Activated CD8-positive, alpha-beta T cell treated with anti-CD3 and anti-CD28 coated beads, Interleukin-2, amount 10 ng/mL, durations not matched to agents 7 days and 5 days (primary cell): Measurements from ENCODE around the gene CSF3. TPM values are rescaled to one million over a fixed set of nuclear protein-coding genes. Genes with fewer than 3 reads are reported as not detected.
A peak's percentile ranks its signal among the peaks of the same experiment; 100 is the strongest.

Source experiments
- ATAC-seq: fragments of 150-1000 bp; cut with Tn5 transposase; one replicate; pipeline ENCODE4 v1.10.0; 2021; ENCODE audit warnings: moderate library complexity
- CTCF ChIA-PET: fragments of 350-600 bp; sonication (Branson Sonifier 250); formaldehyde crosslinking; loops from one replicate; lab custom pipeline; 2021; ENCODE audit warnings: antibody characterized with exemption; lab: Charles Lee
- POLR2A ChIA-PET: fragments of 350-600 bp; sonication (Branson Sonifier 250); formaldehyde crosslinking; loops from one replicate; lab custom pipeline; 2021; ENCODE audit warnings: antibody characterized with exemption; lab: Charles Lee
- DNase-seq: peaks from one replicate; pipeline ENCODE4 v3.0.0-alpha.2; 2020
- H3K27ac Mint-ChIP-seq: one replicate; pipeline ENCODE4 v1.8.0; 2021; ENCODE audit warnings: mild to moderate bottlenecking, mixed read lengths
- H3K27me3 Mint-ChIP-seq: one replicate; pipeline ENCODE4 v1.8.0; 2021; ENCODE audit warnings: low read depth, mixed read lengths
- H3K36me3 Mint-ChIP-seq: one replicate; pipeline ENCODE4 v1.8.0; 2021; ENCODE audit warnings: low read depth, mixed read lengths
- H3K4me1 Mint-ChIP-seq: one replicate; pipeline ENCODE4 v1.8.0; 2021; ENCODE audit warnings: low read depth, mixed read lengths
- H3K4me3 Mint-ChIP-seq: one replicate; pipeline ENCODE4 v1.8.0; 2021; ENCODE audit warnings: mild to moderate bottlenecking, mixed read lengths
- H3K9me3 Mint-ChIP-seq: one replicate; pipeline ENCODE4 v1.8.0; 2022; ENCODE audit warnings: mixed read lengths; ENCODE audit not compliant: insufficient read depth
- total RNA-seq, 2 experiments: library from RNA; stranded (reverse); gene quantifications; one replicate each; pipeline ENCODE4 v1.2.3, GENCODE V29; 2021

CSF3 gene
- total RNA-seq: not detected

- Mint-ChIP-seq H3K4me1 (peaks cover 16% of the 10 kb centered on the region), H3K27me3 (peaks cover 5% of the 10 kb centered on the region), H3K9me3 (no peaks in the 10 kb centered on the region), H3K27ac (peak within 1 kb of the TSS; percentile 52), H3K36me3 (peaks cover 9% of the 10 kb centered on the region), H3K4me3 (no peak within 1 kb of the TSS)
- POLR2A ChIA-PET: interaction anchor here (1.3 kb wide), 1 partner anchor 12 kb away, joined by 4 read pairs; no protein-coding TSS in a partner anchor
- ATAC-seq (no peak), DNase-seq (no peak)
- CTCF ChIA-PET: interaction anchor here (1.8 to 9.8 kb wide), 8 partner anchors 11 to 176 kb away, joined by 7 to 110 read pairs (median 21); partner anchors contain the start of gene RAPGEFL1
Observed at GRCh38 chr17:40015005-40015997, at the start of gene CSF3. TSS of gene CSF3 (plus strand) at chr17:40015440. CDS start at chr17:40015475, 35 bp downstream.

GRCh38 chr17:39966771-39967170 is 48.5 kb upstream of the CSF3 start:
- Mint-ChIP-seq H3K9me3 (no peaks in the 10 kb centered on the region), H3K27ac (no peak overlapping the region)
- no peak for ATAC-seq

GRCh38 chr17:39968761-39969160 is 46.5 kb upstream of the CSF3 start:
- peaks cover 23% of the 10 kb centered on the region for H3K27me3 Mint-ChIP-seq
- H3K27ac Mint-ChIP-seq: no peak overlapping the region
- no peaks in the 10 kb centered on the region for H3K9me3 Mint-ChIP-seq
- H3K4me3 Mint-ChIP-seq: no peak overlapping the region
- no peak for ATAC-seq
- H3K36me3 Mint-ChIP-seq: no peaks in the 10 kb centered on the region
- peaks cover 4% of the 10 kb centered on the region for H3K4me1 Mint-ChIP-seq
- CTCF ChIA-PET: interaction anchor here (1.0 to 2.2 kb wide), 2 partner anchors 10 to 12 kb away, joined by 5 to 11 read pairs; partner anchors contain the start of gene PSMD3
- no peak for DNase-seq
- POLR2A ChIA-PET: interaction anchor here (1.4 kb wide), 1 partner anchor 12 kb away, joined by 6 read pairs; the partner anchor contains the start of gene PSMD3

More at GRCh38 chr17:39966771-39967170, 48.5 kb upstream of the CSF3 start:
- H3K27me3 Mint-ChIP-seq: peaks cover 23% of the 10 kb centered on the region
- H3K4me3 Mint-ChIP-seq: no peak overlapping the region
- ChIA-PET CTCF (no interaction called here), POLR2A (interaction anchor here (0.9 kb wide), 1 partner anchor 13 kb away, joined by 3 read pairs; the partner anchor contains the start of gene PSMD3)
- H3K36me3 Mint-ChIP-seq: no peaks in the 10 kb centered on the region
- no peak for DNase-seq
- H3K4me1 Mint-ChIP-seq: peaks cover 24% of the 10 kb centered on the region

GRCh38 chr17:39969375-39969774 is 45.9 kb upstream of the CSF3 start:
- Mint-ChIP-seq H3K4me1 (no peaks in the 10 kb centered on the region), H3K9me3 (no peaks in the 10 kb centered on the region), H3K4me3 (no peak overlapping the region), H3K27ac (no peak overlapping the region), H3K27me3 (peaks cover 23% of the 10 kb centered on the region), H3K36me3 (no peaks in the 10 kb centered on the region)
- DNase-seq (no peak), ATAC-seq (no peak)
- ChIA-PET CTCF (interaction anchor here (2.1 to 2.2 kb wide), 2 partner anchors 11 kb away, joined by 7 to 11 read pairs; partner anchors contain the start of gene PSMD3), POLR2A (interaction anchor here (1.4 kb wide), 1 partner anchor 11 kb away, joined by 6 read pairs; the partner anchor contains the start of gene PSMD3)

- ChIA-PET CTCF (interaction anchor here (2.1 to 2.9 kb wide), 2 partner anchors 10 to 12 kb away, joined by 7 to 17 read pairs; partner anchors contain the start of gene PSMD3), POLR2A (no interaction called here)
- Mint-ChIP-seq H3K4me1 (no peaks in the 10 kb centered on the region), H3K4me3 (no peak overlapping the region), H3K27me3 (peaks cover 23% of the 10 kb centered on the region), H3K36me3 (no peaks in the 10 kb centered on the region), H3K9me3 (no peaks in the 10 kb centered on the region), H3K27ac (no peak overlapping the region)
- DNase-seq (no peak), ATAC-seq (no peak)
Observed at GRCh38 chr17:39970157-39970692, 45.0 kb upstream of the CSF3 start.

- H3K4me1 Mint-ChIP-seq: no peaks in the 10 kb centered on the region
- ChIA-PET CTCF (interaction anchor here (2.1 to 2.9 kb wide), 2 partner anchors 9 to 13 kb away, joined by 7 to 17 read pairs; partner anchors contain the start of gene PSMD3), POLR2A (no interaction called here)
- ATAC-seq (no peak), DNase-seq (no peak)
- no peaks in the 10 kb centered on the region for H3K36me3 Mint-ChIP-seq
- no peak overlapping the region for H3K27ac Mint-ChIP-seq
- no peaks in the 10 kb centered on the region for H3K9me3 Mint-ChIP-seq
- H3K27me3 Mint-ChIP-seq: peaks cover 23% of the 10 kb centered on the region
- no peak overlapping the region for H3K4me3 Mint-ChIP-seq
Observed at GRCh38 chr17:39971076-39971603, 44.1 kb upstream of the CSF3 start.

GRCh38 chr17:39972271-39972670 is 43.0 kb upstream of the CSF3 start:
- POLR2A ChIA-PET: interaction anchor here (0.6 kb wide), 1 partner anchor 331 kb away, joined by 3 read pairs; no protein-coding TSS in a partner anchor
- H3K4me1 Mint-ChIP-seq: no peaks in the 10 kb centered on the region
- H3K9me3 Mint-ChIP-seq: no peaks in the 10 kb centered on the region
- H3K4me3 Mint-ChIP-seq: no peak overlapping the region
- DNase-seq (no peak), ATAC-seq (no peak)
- H3K27me3 Mint-ChIP-seq: peaks cover 23% of the 10 kb centered on the region
- CTCF ChIA-PET: interaction anchor here (1.7 to 2.9 kb wide), 3 partner anchors 8 to 14 kb away, joined by 5 to 17 read pairs (median 9); partner anchors contain the start of gene PSMD3
- no peak overlapping the region for H3K27ac Mint-ChIP-seq
- no peaks in the 10 kb centered on the region for H3K36me3 Mint-ChIP-seq

GRCh38 chr17:39973496-39973895 is 41.7 kb upstream of the CSF3 start:
- ChIA-PET CTCF (interaction anchor here (0.8 to 2.3 kb wide), 3 partner anchors 9 to 92 kb away, joined by 3 to 9 read pairs (median 5); no protein-coding TSS in a partner anchor), POLR2A (no interaction called here)
- no peak overlapping the region for H3K4me3 Mint-ChIP-seq
- H3K27ac Mint-ChIP-seq: no peak overlapping the region
- ATAC-seq (no peak), DNase-seq (no peak)
- no peaks in the 10 kb centered on the region for H3K4me1 Mint-ChIP-seq
- H3K27me3 Mint-ChIP-seq: peaks cover 22% of the 10 kb centered on the region
- no peaks in the 10 kb centered on the region for H3K9me3 Mint-ChIP-seq
- H3K36me3 Mint-ChIP-seq: no peaks in the 10 kb centered on the region

- CTCF ChIA-PET: no interaction called here
- Mint-ChIP-seq H3K4me1 (peaks cover 4% of the 10 kb centered on the region), H3K4me3 (no peak overlapping the region), H3K27me3 (peaks cover 22% of the 10 kb centered on the region), H3K9me3 (no peaks in the 10 kb centered on the region), H3K27ac (no peak overlapping the region), H3K36me3 (no peaks in the 10 kb centered on the region)
- POLR2A ChIA-PET: interaction anchor here (0.6 kb wide), 1 partner anchor 48 kb away, joined by 3 read pairs; no protein-coding TSS in a partner anchor
- ATAC-seq: no peak
- DNase-seq: no peak
Observed at GRCh38 chr17:39974433-39974832, 40.8 kb upstream of the CSF3 start.

GRCh38 chr17:39975801-39976200 is 39.4 kb upstream of the CSF3 start:
- no peak overlapping the region for H3K27ac Mint-ChIP-seq
- H3K4me1 Mint-ChIP-seq: peaks cover 13% of the 10 kb centered on the region
- DNase-seq (no peak), ATAC-seq (no peak)
- ChIA-PET CTCF (interaction anchor here (2.7 kb wide), 1 partner anchor 17 kb away, joined by 19 read pairs; no protein-coding TSS in a partner anchor), POLR2A (interaction anchor here (0.6 to 1.0 kb wide), 4 partner anchors 12 to 312 kb away, joined by 3 to 8 read pairs (median 3); no protein-coding TSS in a partner anchor)
- no peaks in the 10 kb centered on the region for H3K9me3 Mint-ChIP-seq
- H3K27me3 Mint-ChIP-seq: peaks cover 22% of the 10 kb centered on the region
- no peaks in the 10 kb centered on the region for H3K36me3 Mint-ChIP-seq
- no peak overlapping the region for H3K4me3 Mint-ChIP-seq
